Upper lobe of left lung (tissue), 6 donors: Measurements from ENCODE around the gene FNDC3B. TPM values are rescaled to one million over a fixed set of nuclear protein-coding genes. Genes with fewer than 3 reads are reported as not detected.
A peak's percentile ranks its signal among the peaks of the same experiment; 100 is the strongest.

ENCODE experiments used
- ATAC-seq, 2 donors: fragments of 200-7000 bp; cut with Tn5 transposase; one replicate each; pipeline ENCODE4 v1.9.1; 2022; ENCODE audit warnings: mild to moderate bottlenecking in 2 of 2, moderate library complexity in 2 of 2; ENCODE audit not compliant: low FRiP score in 2 of 2
- DNase-seq, 2 donors: peaks; one replicate each; pipeline ENCODE4 v3.0.0-alpha.2; 2019 to 2020
- H3K27ac ChIP-seq, 4 donors: fragments of 200-600 bp; sonication (generic); one replicate each; pipeline ENCODE4 v1.5.1; 2016 to 2019
- H3K27me3 ChIP-seq, 4 donors: fragments of 200-600 bp; sonication (generic); one replicate each; pipeline ENCODE4 v1.5.1; 2017 to 2019
- H3K36me3 ChIP-seq, 4 donors: fragments of 200-600 bp; sonication (generic); one replicate each; pipeline ENCODE4 v1.5.1; 2016 to 2019
- H3K4me1 ChIP-seq, 4 donors: fragments of 200-600 bp; sonication (generic); one replicate each; pipeline ENCODE4 v1.5.1; 2018 to 2019
- H3K4me3 ChIP-seq, 4 donors: fragments of 200-600 bp; sonication (generic); one replicate each; pipeline ENCODE4 v1.5.1; 2017 to 2019; ENCODE audit warnings: mild to moderate bottlenecking in 2 of 4, moderate library complexity in 1 of 4
- H3K9me3 ChIP-seq, 4 donors: fragments of 200-600 bp; sonication (generic); one replicate each; pipeline ENCODE4 v1.5.1; 2018 to 2019
- EP300 ChIP-seq, 4 donors: sonication (generic); formaldehyde crosslinking; IDR thresholded peaks; one replicate each; pipeline ENCODE4 v1.5.1; 2017; ENCODE audit warnings: antibody characterized with exemption in 4 of 4, control low read depth in 2 of 4
- POLR2A ChIP-seq, 4 donors: fragments of 450-650 bp; IDR thresholded peaks; one replicate each; pipeline ENCODE4 v1.5.1; 2016 to 2017; ENCODE audit warnings: antibody characterized with exemption in 4 of 4, mild to moderate bottlenecking in 2 of 4
- POLR2AphosphoS5 ChIP-seq, 2 donors: sonication (generic); formaldehyde crosslinking; IDR thresholded peaks; one replicate each; pipeline ENCODE4 v1.5.1; 2017; ENCODE audit warnings: antibody characterized with exemption in 2 of 2
- WGBS, 2 donors: methylation state at CpG; one replicate each; pipeline ENCODE4 v1.1.5; 2017 to 2018; 5-methylcytosine and 5-hydroxymethylcytosine counted together
- total RNA-seq, 6 donors: library from RNA; depleted of rRNA in 4 of 6; stranded (reverse); fragments of >200 nt in 4 of 6; gene quantifications; one replicate each; pipeline versions ENCODE4 v1.1.0 to v1.2.1, GENCODE V29; 2016 to 2021
- TF ChIP-seq, protein P1 (sequence below), 6 experiments: fragments of 450-650 bp in 4 of 6; fragments of 200-600 bp in 2 of 6; sonication (generic) in 2 of 6; IDR thresholded peaks; one replicate each; pipeline ENCODE4 v1.5.1; 2016 to 2019; ENCODE audit warnings: antibody characterized with exemption in 6 of 6
- donor health status: DM: no; HTN: no; CAD: no; lungs with moderate emphysema.
- donor health status: DM: no; HTN: yes; CAD: no; lungs with severe emphysema.

The FNDC3B gene
- total RNA-seq, 6 donors from 2014 or later = 73.3 to 167 (median 119) TPM

GRCh38 chr3:172051310-172051956 lies 12.1 kb downstream of the FNDC3B start:
- TF ChIP-seq, protein P1, sequence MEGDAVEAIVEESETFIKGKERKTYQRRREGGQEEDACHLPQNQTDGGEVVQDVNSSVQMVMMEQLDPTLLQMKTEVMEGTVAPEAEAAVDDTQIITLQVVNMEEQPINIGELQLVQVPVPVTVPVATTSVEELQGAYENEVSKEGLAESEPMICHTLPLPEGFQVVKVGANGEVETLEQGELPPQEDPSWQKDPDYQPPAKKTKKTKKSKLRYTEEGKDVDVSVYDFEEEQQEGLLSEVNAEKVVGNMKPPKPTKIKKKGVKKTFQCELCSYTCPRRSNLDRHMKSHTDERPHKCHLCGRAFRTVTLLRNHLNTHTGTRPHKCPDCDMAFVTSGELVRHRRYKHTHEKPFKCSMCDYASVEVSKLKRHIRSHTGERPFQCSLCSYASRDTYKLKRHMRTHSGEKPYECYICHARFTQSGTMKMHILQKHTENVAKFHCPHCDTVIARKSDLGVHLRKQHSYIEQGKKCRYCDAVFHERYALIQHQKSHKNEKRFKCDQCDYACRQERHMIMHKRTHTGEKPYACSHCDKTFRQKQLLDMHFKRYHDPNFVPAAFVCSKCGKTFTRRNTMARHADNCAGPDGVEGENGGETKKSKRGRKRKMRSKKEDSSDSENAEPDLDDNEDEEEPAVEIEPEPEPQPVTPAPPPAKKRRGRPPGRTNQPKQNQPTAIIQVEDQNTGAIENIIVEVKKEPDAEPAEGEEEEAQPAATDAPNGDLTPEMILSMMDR (IDR thresholded peaks at IDR 0.05) = no peak
- TF ChIP-seq EP300 (IDR thresholded peaks at IDR 0.05) (no peak), POLR2AphosphoS5 (IDR thresholded peaks at IDR 0.05) (no peak), POLR2A (IDR thresholded peaks at IDR 0.05) (no peak)
- Histone ChIP-seq H3K9me3 (no peaks in the 10 kb centered on the region), H3K27ac (no peak overlapping the region), H3K27me3 (no peaks in the 10 kb centered on the region), H3K4me1 (peaks cover 24 to 38% (median 29%) of the 10 kb centered on the region in 4 donors), H3K4me3 (no peak overlapping the region), H3K36me3 (peaks cover 0 to 34% (median 5%) of the 10 kb centered on the region in 4 donors)
- DNase-seq (no peak), ATAC-seq (no peak)
- WGBS, 2 donors = 95 to 97% methylated on average over 3 of the region's 3 CpGs

GRCh38 chr3:172051957-172052354 lies 12.6 kb downstream of the FNDC3B start:
- no peak for DNase-seq
- no peaks in the 10 kb centered on the region for H3K9me3 ChIP-seq
- no peak overlapping the region for H3K4me3 ChIP-seq
- peaks cover 0 to 34% (median 5%) of the 10 kb centered on the region in 4 donors for H3K36me3 ChIP-seq
- H3K4me1 ChIP-seq = peaks cover 29 to 38% (median 32%) of the 10 kb centered on the region in 4 donors
- no peak overlapping the region for H3K27ac ChIP-seq
- WGBS, 2 donors = 97 to 99% methylated on average over 5 of the region's 5 CpGs
- H3K27me3 ChIP-seq = no peaks in the 10 kb centered on the region
- TF ChIP-seq POLR2AphosphoS5 (IDR thresholded peaks at IDR 0.05) (no peak), EP300 (IDR thresholded peaks at IDR 0.05) (no peak), POLR2A (IDR thresholded peaks at IDR 0.05) (no peak)
- ATAC-seq = no peak

DNA sequence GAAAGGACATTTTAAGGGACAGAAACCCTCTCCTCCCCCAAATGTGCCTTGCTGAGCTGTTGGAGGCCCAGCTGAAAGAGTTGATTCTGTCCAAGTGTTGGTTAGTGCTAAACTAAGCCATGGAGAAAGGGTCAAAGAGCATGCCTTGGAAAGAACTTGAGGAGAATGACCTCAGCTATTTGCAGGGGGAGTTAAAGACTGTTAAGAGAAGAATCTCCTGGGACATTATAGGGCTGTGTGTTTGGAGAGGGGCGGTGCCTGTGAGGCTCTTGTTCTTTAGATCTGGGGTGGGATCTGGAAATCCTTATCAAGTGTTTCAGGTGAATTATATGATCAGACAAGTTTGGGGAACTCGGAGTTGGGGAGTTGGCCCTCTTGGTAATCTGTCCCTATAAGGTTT lies 13.0 kb downstream of the FNDC3B start:
- Histone ChIP-seq H3K27ac (no peak overlapping the region), H3K9me3 (no peaks in the 10 kb centered on the region), H3K27me3 (no peaks in the 10 kb centered on the region), H3K4me1 (peaks cover 34 to 38% (median 36%) of the 10 kb centered on the region in 4 donors), H3K36me3 (peaks cover 0 to 34% (median 5%) of the 10 kb centered on the region in 4 donors), H3K4me3 (no peak overlapping the region)
- DNase-seq = no peak
- no peak for ATAC-seq
- 77 to 89% methylated on average over 2 of the region's 2 CpGs for whole genome bisulfite sequencing, 2 donors
- TF ChIP-seq, protein P1 (IDR thresholded peaks at IDR 0.05) = no peak
- TF ChIP-seq POLR2AphosphoS5 (IDR thresholded peaks at IDR 0.05) (no peak), EP300 (IDR thresholded peaks at IDR 0.05) (no peak), POLR2A (IDR thresholded peaks at IDR 0.05) (no peak)

- DNase-seq = no peak
- Histone ChIP-seq H3K4me3 (no peak overlapping the region), H3K9me3 (no peaks in the 10 kb centered on the region), H3K4me1 (peaks cover 41 to 48% (median 42%) of the 10 kb centered on the region in 4 donors), H3K27me3 (no peaks in the 10 kb centered on the region), H3K27ac (peak overlapping the region in 3 of 4 donors; percentile 21 to 37 (median 32)), H3K36me3 (peaks cover 0 to 34% (median 5%) of the 10 kb centered on the region in 4 donors)
- TF ChIP-seq POLR2AphosphoS5 (IDR thresholded peaks at IDR 0.05) = no peak
- no peak for TF ChIP-seq EP300 (IDR thresholded peaks at IDR 0.05)
- ATAC-seq = no peak
- WGBS, 2 donors = 73 to 74% methylated on average over 6 of the region's 6 CpGs
Measured at GRCh38 chr3:172054115-172054764, 14.9 kb downstream of the FNDC3B start.

GRCh38 chr3:172056416-172056815 lies 17.0 kb downstream of the FNDC3B start:
- no peak for ATAC-seq
- no peak overlapping the region for H3K27ac ChIP-seq

More at GRCh38 chr3:172056416-172056815, 17.0 kb downstream of the FNDC3B start:
- no peak overlapping the region for H3K4me3 ChIP-seq
- H3K27me3 ChIP-seq = no peaks in the 10 kb centered on the region
- peaks cover 48 to 63% (median 58%) of the 10 kb centered on the region in 4 donors for H3K4me1 ChIP-seq
- no peak for DNase-seq
- TF ChIP-seq, protein P1 (IDR thresholded peaks at IDR 0.05) = no peak
- TF ChIP-seq POLR2AphosphoS5 (IDR thresholded peaks at IDR 0.05) (no peak), EP300 (IDR thresholded peaks at IDR 0.05) (no peak)
- H3K9me3 ChIP-seq = no peaks in the 10 kb centered on the region
- H3K36me3 ChIP-seq = peaks cover 0 to 21% (median 4%) of the 10 kb centered on the region in 4 donors
- WGBS, 2 donors = 73 to 76% methylated on average over 3 of the region's 3 CpGs
